ENCODE measurements around the gene SNX30. TPM values are rescaled to one million over a fixed set of nuclear protein-coding genes. Genes with fewer than 3 reads are reported as not detected.

SNX30 gene
- total RNA-seq, 2 experiments from 2014 or later, result 5.5 to 7.2 TPM

GRCh38 chr9:112896131-112896530, 145.6 kb downstream of the SNX30 start:
- Mint-ChIP-seq H3K27ac (no peak overlapping the region), H3K36me3 (ENCODE audit: low read depth) (no peaks in the 10 kb centered on the region), H3K4me1 (ENCODE audit: low read depth) (peaks cover 6% of the 10 kb centered on the region), H3K27me3 (ENCODE audit: low read depth) (peaks cover 48% of the 10 kb centered on the region), H3K4me3 (no peak overlapping the region), H3K9me3 (ENCODE audit: insufficient read depth) (no peaks in the 10 kb centered on the region)
- POLR2A ChIA-PET, result no interaction called here
- CTCF ChIA-PET, result no interaction called here
- ATAC-seq (no peak), DNase-seq (no peak)

GRCh38 chr9:112898872-112899311, 148.3 kb downstream of the SNX30 start:
- DNase-seq (no peak), ATAC-seq (no peak)
- CTCF ChIA-PET, result interaction anchor here (2.4 kb wide), 1 partner anchor 53 kb away, joined by 8 read pairs; no protein-coding TSS in a partner anchor
- Mint-ChIP-seq H3K36me3 (ENCODE audit: low read depth) (no peaks in the 10 kb centered on the region), H3K4me3 (no peak overlapping the region), H3K27ac (no peak overlapping the region), H3K9me3 (ENCODE audit: insufficient read depth) (no peaks in the 10 kb centered on the region), H3K4me1 (ENCODE audit: low read depth) (peaks cover 13% of the 10 kb centered on the region), H3K27me3 (ENCODE audit: low read depth) (peaks cover 36% of the 10 kb centered on the region)
- POLR2A ChIA-PET, result no interaction called here

GRCh38 chr9:112900488-112900887, 149.9 kb downstream of the SNX30 start:
- ChIA-PET CTCF (no interaction called here), POLR2A (no interaction called here)
- Mint-ChIP-seq H3K4me3 (no peak overlapping the region), H3K4me1 (ENCODE audit: low read depth) (peaks cover 13% of the 10 kb centered on the region), H3K9me3 (ENCODE audit: insufficient read depth) (no peaks in the 10 kb centered on the region), H3K27ac (no peak overlapping the region), H3K36me3 (ENCODE audit: low read depth) (no peaks in the 10 kb centered on the region), H3K27me3 (ENCODE audit: low read depth) (peaks cover 38% of the 10 kb centered on the region)
- no peak for DNase-seq
- ATAC-seq, result no peak

- no peaks in the 10 kb centered on the region for H3K36me3 Mint-ChIP-seq (ENCODE audit: low read depth)
- DNase-seq, result no peak
- ATAC-seq, result no peak
- ChIA-PET CTCF (interaction anchor here (3.6 kb wide), 1 partner anchor 55 kb away, joined by 75 read pairs; no protein-coding TSS in a partner anchor), POLR2A (no interaction called here)
- no peaks in the 10 kb centered on the region for H3K9me3 Mint-ChIP-seq (ENCODE audit: insufficient read depth)
- H3K27me3 Mint-ChIP-seq (ENCODE audit: low read depth), result peaks cover 36% of the 10 kb centered on the region
- no peak overlapping the region for H3K4me3 Mint-ChIP-seq
- no peak overlapping the region for H3K27ac Mint-ChIP-seq
- peaks cover 11% of the 10 kb centered on the region for H3K4me1 Mint-ChIP-seq (ENCODE audit: low read depth)
Observed at GRCh38 chr9:112900901-112901300, 150.3 kb downstream of the SNX30 start.

- no peak for ATAC-seq
Observed at GRCh38 chr9:112905084-112905483, 154.5 kb downstream of the SNX30 start.

GRCh38 chr9:112911736-112912135, 161.2 kb downstream of the SNX30 start:
- Mint-ChIP-seq H3K36me3 (ENCODE audit: low read depth) (no peaks in the 10 kb centered on the region), H3K4me3 (no peak overlapping the region), H3K27ac (no peak overlapping the region), H3K9me3 (ENCODE audit: insufficient read depth) (no peaks in the 10 kb centered on the region), H3K4me1 (ENCODE audit: low read depth) (no peaks in the 10 kb centered on the region), H3K27me3 (ENCODE audit: low read depth) (peaks cover 17% of the 10 kb centered on the region)
- ChIA-PET POLR2A (no interaction called here), CTCF (interaction anchor here (0.6 kb wide), 1 partner anchor 9 kb away, joined by 3 read pairs; no protein-coding TSS in a partner anchor)
- ATAC-seq (no peak), DNase-seq (no peak)

More at GRCh38 chr9:112905084-112905483, 154.5 kb downstream of the SNX30 start:
- H3K4me3 Mint-ChIP-seq, result no peak overlapping the region
- peaks cover 7% of the 10 kb centered on the region for H3K4me1 Mint-ChIP-seq (ENCODE audit: low read depth)
- no peaks in the 10 kb centered on the region for H3K36me3 Mint-ChIP-seq (ENCODE audit: low read depth)
- ChIA-PET CTCF (interaction anchor here (0.5 to 1.4 kb wide), 2 partner anchors 20 to 516 kb away, joined by 3 read pairs; no protein-coding TSS in a partner anchor), POLR2A (no interaction called here)
- DNase-seq, result no peak
- H3K9me3 Mint-ChIP-seq (ENCODE audit: insufficient read depth), result no peaks in the 10 kb centered on the region
- H3K27ac Mint-ChIP-seq, result no peak overlapping the region
- H3K27me3 Mint-ChIP-seq (ENCODE audit: low read depth), result peaks cover 32% of the 10 kb centered on the region

- Mint-ChIP-seq H3K27ac (no peak overlapping the region), H3K4me1 (ENCODE audit: low read depth) (no peaks in the 10 kb centered on the region), H3K36me3 (ENCODE audit: low read depth) (no peaks in the 10 kb centered on the region), H3K27me3 (ENCODE audit: low read depth) (peaks cover 18% of the 10 kb centered on the region), H3K9me3 (ENCODE audit: insufficient read depth) (no peaks in the 10 kb centered on the region), H3K4me3 (no peak overlapping the region)
- ChIA-PET POLR2A (interaction anchor here (0.6 kb wide), 1 partner anchor 22 kb away, joined by 4 read pairs; no protein-coding TSS in a partner anchor), CTCF (interaction anchor here (2.8 kb wide), 1 partner anchor 10 kb away, joined by 13 read pairs; no protein-coding TSS in a partner anchor)
- ATAC-seq (no peak), DNase-seq (no peak)
Observed at GRCh38 chr9:112912636-112913035, 162.1 kb downstream of the SNX30 start.

- Mint-ChIP-seq H3K27me3 (ENCODE audit: low read depth) (peaks cover 15% of the 10 kb centered on the region), H3K27ac (no peak overlapping the region), H3K4me1 (ENCODE audit: low read depth) (no peaks in the 10 kb centered on the region), H3K9me3 (ENCODE audit: insufficient read depth) (no peaks in the 10 kb centered on the region), H3K4me3 (no peak overlapping the region), H3K36me3 (ENCODE audit: low read depth) (no peaks in the 10 kb centered on the region)
- DNase-seq, result no peak
- ChIA-PET CTCF (interaction anchor here (2.8 kb wide), 1 partner anchor 11 kb away, joined by 13 read pairs; no protein-coding TSS in a partner anchor), POLR2A (no interaction called here)
- ATAC-seq, result no peak
Observed at GRCh38 chr9:112913326-112913725, 162.8 kb downstream of the SNX30 start.

GRCh38 chr9:112914524-112914923, 164.0 kb downstream of the SNX30 start:
- H3K4me3 Mint-ChIP-seq, result no peak overlapping the region
- CTCF ChIA-PET, result interaction anchor here (2.8 kb wide), 1 partner anchor 12 kb away, joined by 13 read pairs; no protein-coding TSS in a partner anchor
- DNase-seq (no peak), ATAC-seq (no peak)
- peaks cover 10% of the 10 kb centered on the region for H3K27me3 Mint-ChIP-seq (ENCODE audit: low read depth)
- no peaks in the 10 kb centered on the region for H3K9me3 Mint-ChIP-seq (ENCODE audit: insufficient read depth)
- no peak overlapping the region for H3K27ac Mint-ChIP-seq
- no peaks in the 10 kb centered on the region for H3K36me3 Mint-ChIP-seq (ENCODE audit: low read depth)
- H3K4me1 Mint-ChIP-seq (ENCODE audit: low read depth), result no peaks in the 10 kb centered on the region
- POLR2A ChIA-PET, result interaction anchor here (0.6 kb wide), 1 partner anchor 176 kb away, joined by 4 read pairs; no protein-coding TSS in a partner anchor

- no peak for ATAC-seq
- CTCF ChIA-PET, result interaction anchor here (0.6 kb wide), 1 partner anchor 15 kb away, joined by 3 read pairs; no protein-coding TSS in a partner anchor
- H3K4me1 Mint-ChIP-seq (ENCODE audit: low read depth), result no peaks in the 10 kb centered on the region
- no peaks in the 10 kb centered on the region for H3K36me3 Mint-ChIP-seq (ENCODE audit: low read depth)
- no peak overlapping the region for H3K4me3 Mint-ChIP-seq
- POLR2A ChIA-PET, result no interaction called here
- DNase-seq, result no peak
- H3K27me3 Mint-ChIP-seq (ENCODE audit: low read depth), result peaks cover 18% of the 10 kb centered on the region
- H3K9me3 Mint-ChIP-seq (ENCODE audit: insufficient read depth), result no peaks in the 10 kb centered on the region
- no peak overlapping the region for H3K27ac Mint-ChIP-seq
Observed at GRCh38 chr9:112917047-112917986, 166.8 kb downstream of the SNX30 start.

- Mint-ChIP-seq H3K4me1 (ENCODE audit: low read depth) (no peaks in the 10 kb centered on the region), H3K9me3 (ENCODE audit: insufficient read depth) (no peaks in the 10 kb centered on the region), H3K27ac (no peak overlapping the region), H3K27me3 (ENCODE audit: low read depth) (peaks cover 15% of the 10 kb centered on the region), H3K36me3 (ENCODE audit: low read depth) (no peaks in the 10 kb centered on the region), H3K4me3 (no peak overlapping the region)
- no peak for ATAC-seq
- ChIA-PET CTCF (interaction anchor here (0.6 kb wide), 1 partner anchor 15 kb away, joined by 3 read pairs; no protein-coding TSS in a partner anchor), POLR2A (no interaction called here)
- DNase-seq, result no peak
Observed at GRCh38 chr9:112917987-112918362, 167.4 kb downstream of the SNX30 start.

GRCh38 chr9:112921549-112921948, 171.0 kb downstream of the SNX30 start:
- H3K27me3 Mint-ChIP-seq (ENCODE audit: low read depth), result peaks cover 29% of the 10 kb centered on the region
- ChIA-PET CTCF (interaction anchor here (0.8 to 3.6 kb wide), 2 partner anchors 19 to 191 kb away, joined by 3 to 14 read pairs; no protein-coding TSS in a partner anchor), POLR2A (no interaction called here)
- ATAC-seq (no peak), DNase-seq (no peak)
- no peak overlapping the region for H3K4me3 Mint-ChIP-seq
- H3K27ac Mint-ChIP-seq, result no peak overlapping the region
- no peaks in the 10 kb centered on the region for H3K4me1 Mint-ChIP-seq (ENCODE audit: low read depth)
- H3K9me3 Mint-ChIP-seq (ENCODE audit: insufficient read depth), result no peaks in the 10 kb centered on the region
- no peaks in the 10 kb centered on the region for H3K36me3 Mint-ChIP-seq (ENCODE audit: low read depth)

Data from activated CD8-positive, alpha-beta T cell treated with anti-CD3 and anti-CD28 coated beads, Interleukin-2, amount 10 ng/mL, durations not matched to agents 7 days and 5 days (primary cell).